GM21526 (cell line): ENCODE results near the gene PLEKHH1.
A peak's percentile ranks its signal among the peaks of the same experiment; 100 is the strongest.

Experiments used
- ATAC-seq: cut with Tn5 transposase; IDR thresholded peaks from one replicate; pipeline ENCODE4 v1.9.1; 2021; ENCODE audit warnings: moderate library complexity; ENCODE audit not compliant: unreplicated experiment, low FRiP score

Gene PLEKHH1

GRCh38 chr14:67532998-67533753, at the start of gene PLEKHH1:
PLEKHH1 (plus strand) TSS chr14:67533290; CDS start chr14:67541868, 8,578 bp downstream.
- peak; percentile 55 for ATAC-seq

GRCh38 chr14:67483579-67484285, 49.4 kb upstream of the PLEKHH1 start:
- no peak for ATAC-seq

- no peak for ATAC-seq
Measured at GRCh38 chr14:67485501-67486095, 47.5 kb upstream of the PLEKHH1 start.

- ATAC-seq = no peak
Measured at GRCh38 chr14:67486890-67487289, 46.2 kb upstream of the PLEKHH1 start.

GRCh38 chr14:67487332-67487731, 45.8 kb upstream of the PLEKHH1 start:
- no peak for ATAC-seq

- ATAC-seq = peak; percentile 92
Measured at GRCh38 chr14:67487937-67488893, 44.9 kb upstream of the PLEKHH1 start, which contains the start of gene TMEM229B. TMEM229B (minus strand) TSS chr14:67488721; CDS start chr14:67473923, 14,798 bp downstream.

GRCh38 chr14:67490196-67490595, 42.9 kb upstream of the PLEKHH1 start:
- no peak for ATAC-seq

- ATAC-seq = no peak
Measured at GRCh38 chr14:67491285-67491684, 41.8 kb upstream of the PLEKHH1 start.

- no peak for ATAC-seq
Measured at GRCh38 chr14:67491741-67492507, 41.2 kb upstream of the PLEKHH1 start.

- ATAC-seq = no peak
Measured at GRCh38 chr14:67492538-67492937, 40.6 kb upstream of the PLEKHH1 start.

GRCh38 chr14:67493092-67493717, 39.9 kb upstream of the PLEKHH1 start:
- ATAC-seq = peak; percentile 44

GRCh38 chr14:67495827-67496226, 37.3 kb upstream of the PLEKHH1 start:
- no peak for ATAC-seq

GRCh38 chr14:67497216-67497615, 35.9 kb upstream of the PLEKHH1 start:
- no peak for ATAC-seq

GRCh38 chr14:67497716-67498115, 35.4 kb upstream of the PLEKHH1 start:
- no peak for ATAC-seq

- no peak for ATAC-seq
Measured at GRCh38 chr14:67500981-67501380, 32.1 kb upstream of the PLEKHH1 start.

GRCh38 chr14:67501670-67502069, 31.4 kb upstream of the PLEKHH1 start:
- ATAC-seq = no peak

- no peak for ATAC-seq
Measured at GRCh38 chr14:67502867-67503266, 30.2 kb upstream of the PLEKHH1 start.

- no peak for ATAC-seq
Measured at GRCh38 chr14:67503331-67503730, 29.8 kb upstream of the PLEKHH1 start.

- ATAC-seq = no peak
Measured at GRCh38 chr14:67505254-67505653, 27.8 kb upstream of the PLEKHH1 start.
